ENCODE measurements around the gene BRD1.

The BRD1 gene

GRCh38 chr22:49800408-49801238, 27.1 kb downstream of the BRD1 start:
- no peak for DNase-seq

GRCh38 chr22:49799431-49800075, 28.1 kb downstream of the BRD1 start:
- no peak for DNase-seq

- no peak for DNase-seq
Observed at GRCh38 chr22:49798486-49799151, 29.1 kb downstream of the BRD1 start.

GRCh38 chr22:49797706-49798105, 30.0 kb downstream of the BRD1 start:
- DNase-seq, result no peak

- DNase-seq, result no peak
Observed at GRCh38 chr22:49796596-49797270, 30.9 kb downstream of the BRD1 start.

- no peak for DNase-seq
Observed at GRCh38 chr22:49795521-49795920, 32.2 kb downstream of the BRD1 start.

- DNase-seq, result no peak
Observed at GRCh38 chr22:49793871-49794270, 33.8 kb downstream of the BRD1 start.

- DNase-seq, result no peak
Observed at GRCh38 chr22:49793296-49793695, 34.4 kb downstream of the BRD1 start.

- DNase-seq, result no peak
Observed at GRCh38 chr22:49792107-49792506, 35.6 kb downstream of the BRD1 start.

- no peak for DNase-seq
Observed at GRCh38 chr22:49791682-49792081, 36.0 kb downstream of the BRD1 start.

GRCh38 chr22:49790912-49791311, 36.8 kb downstream of the BRD1 start:
- DNase-seq, result no peak

GRCh38 chr22:49789289-49790141, 38.2 kb downstream of the BRD1 start:
- DNase-seq, result no peak

- no peak for DNase-seq
Observed at GRCh38 chr22:49788504-49788903, 39.2 kb downstream of the BRD1 start.

- no peak for DNase-seq
Observed at GRCh38 chr22:49787861-49788260, 39.8 kb downstream of the BRD1 start.

- no peak for DNase-seq
Observed at GRCh38 chr22:49786976-49787706, 40.5 kb downstream of the BRD1 start.

GRCh38 chr22:49785841-49786471, 41.7 kb downstream of the BRD1 start:
- no peak for DNase-seq

GRCh38 chr22:49785046-49785521, 42.6 kb downstream of the BRD1 start:
- DNase-seq, result no peak

- no peak for DNase-seq
Observed at GRCh38 chr22:49784630-49784971, 43.1 kb downstream of the BRD1 start.

- DNase-seq, result no peak
Observed at GRCh38 chr22:49783926-49784629, 43.6 kb downstream of the BRD1 start.

- DNase-seq, result no peak
Observed at GRCh38 chr22:49783036-49783746, 44.5 kb downstream of the BRD1 start.
